Activated naive CD4-positive, alpha-beta T cell treated with Interleukin-2 at 50 U/mL for 16 hours (primary cell): ENCODE measurements around the gene PPP2R3A.

ENCODE experiments used
- DNase-seq: peaks from one replicate; pipeline ENCODE4 v3.0.0-alpha.2; 2020

The PPP2R3A gene

DNA sequence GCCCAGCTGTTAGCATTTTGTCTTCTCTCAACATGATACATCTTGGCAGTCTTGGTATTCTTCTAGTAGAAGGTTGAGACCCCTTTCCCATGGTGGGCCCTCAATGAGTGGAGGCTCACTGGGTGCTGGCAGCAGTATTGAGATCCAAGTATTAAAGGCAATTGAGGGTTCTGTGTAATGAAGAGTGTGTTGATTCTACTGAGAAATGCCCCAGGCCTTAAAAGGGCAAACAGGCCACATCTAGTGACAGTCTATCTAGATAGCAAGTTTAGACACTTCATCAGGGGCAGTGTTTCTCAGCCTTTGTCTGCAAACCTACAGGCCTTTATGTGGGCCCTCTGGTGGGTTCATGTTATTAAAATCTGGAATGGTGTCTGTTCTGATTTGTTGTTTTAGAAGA, 9.5 kb downstream of the PPP2R3A start:
- DNase-seq = no peak

DNA sequence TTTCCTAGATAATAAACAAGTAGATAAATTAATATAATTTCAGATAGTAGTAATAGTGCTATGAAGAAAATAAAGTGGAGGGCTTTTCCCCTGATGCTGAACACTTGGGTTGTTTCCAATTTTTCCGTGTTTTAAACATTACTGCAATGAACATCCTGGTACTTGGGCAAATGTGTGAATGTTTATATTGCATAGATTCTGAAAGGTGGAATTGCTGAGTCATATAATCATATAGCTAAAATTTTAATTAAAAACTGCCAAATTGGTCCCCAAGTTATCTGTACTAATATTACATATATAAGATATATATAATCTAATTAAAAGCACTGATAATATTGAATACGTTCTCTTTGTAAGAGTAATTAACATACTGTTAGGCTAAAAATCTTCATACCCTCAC, 10.0 kb downstream of the PPP2R3A start:
- DNase-seq = no peak

DNA sequence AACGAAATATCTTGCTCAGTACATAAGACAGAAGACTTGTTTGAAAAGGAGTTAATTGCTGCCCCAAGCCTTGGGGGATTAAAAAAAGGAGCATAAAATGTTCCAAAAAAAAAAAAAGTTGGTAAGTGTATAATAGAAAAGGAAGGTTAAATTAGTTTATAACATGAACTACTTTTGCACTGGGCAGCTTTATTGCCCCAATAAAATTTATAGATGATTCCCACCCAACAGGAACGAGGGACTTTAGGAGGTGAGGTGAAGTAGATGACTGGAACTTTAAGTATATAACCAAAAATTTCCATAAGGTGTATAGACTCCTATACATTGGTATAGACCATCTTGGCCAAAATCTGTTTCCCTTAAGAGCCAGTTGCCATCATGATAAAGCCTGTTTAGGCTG, 14.8 kb downstream of the PPP2R3A start:
- no peak for DNase-seq

GRCh38 chr3:135981701-135982403, 16.3 kb downstream of the PPP2R3A start:
- no peak for DNase-seq

DNA sequence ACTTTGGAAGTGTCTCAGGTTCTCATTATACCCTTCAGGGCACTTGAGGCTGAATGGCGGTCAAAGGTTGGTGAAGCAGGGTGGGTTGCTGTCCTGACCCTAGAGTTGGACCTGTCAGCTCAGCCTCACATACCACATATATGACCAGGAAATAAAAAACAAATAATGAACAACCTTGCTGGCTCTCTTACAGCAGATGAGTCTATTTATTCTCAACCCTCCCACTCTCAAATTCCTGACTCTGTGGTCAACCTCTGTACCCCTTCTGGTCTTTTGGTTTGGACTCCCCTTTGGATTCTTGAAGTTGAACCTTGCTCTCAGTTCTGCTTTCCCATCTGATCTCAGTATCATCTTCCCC, 16.9 kb downstream of the PPP2R3A start:
- DNase-seq = no peak

DNA sequence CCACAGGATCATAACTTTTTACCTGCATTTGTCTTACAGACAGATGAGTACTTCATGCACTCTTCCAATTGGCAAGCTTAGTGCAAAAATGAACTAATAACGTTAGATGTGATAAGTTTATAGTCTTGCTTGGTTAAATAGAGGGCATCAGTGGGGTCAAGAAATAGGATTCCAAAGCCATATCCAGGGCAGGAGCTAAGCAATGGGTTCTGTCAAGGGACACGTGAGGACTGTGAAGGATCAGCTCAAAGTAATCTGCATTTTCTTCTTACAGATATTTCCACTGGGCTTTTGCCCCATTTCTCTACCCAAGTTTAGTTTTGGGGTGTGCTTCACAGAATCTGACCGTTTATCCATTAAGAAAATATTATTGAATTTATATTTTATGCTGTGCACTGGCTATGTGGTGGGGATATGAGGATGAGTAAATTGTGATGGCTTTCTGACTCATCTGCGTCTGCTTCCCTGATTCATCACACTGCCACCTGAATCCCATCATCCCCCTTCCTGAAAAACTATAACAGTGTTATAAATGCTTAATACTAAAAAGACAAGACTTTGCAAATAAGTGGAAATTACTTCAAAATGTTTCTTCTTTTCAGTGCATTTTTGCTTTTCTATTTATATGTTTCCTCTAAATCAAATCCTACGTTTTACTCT, 17.5 kb downstream of the PPP2R3A start:
- DNase-seq = no peak

DNA sequence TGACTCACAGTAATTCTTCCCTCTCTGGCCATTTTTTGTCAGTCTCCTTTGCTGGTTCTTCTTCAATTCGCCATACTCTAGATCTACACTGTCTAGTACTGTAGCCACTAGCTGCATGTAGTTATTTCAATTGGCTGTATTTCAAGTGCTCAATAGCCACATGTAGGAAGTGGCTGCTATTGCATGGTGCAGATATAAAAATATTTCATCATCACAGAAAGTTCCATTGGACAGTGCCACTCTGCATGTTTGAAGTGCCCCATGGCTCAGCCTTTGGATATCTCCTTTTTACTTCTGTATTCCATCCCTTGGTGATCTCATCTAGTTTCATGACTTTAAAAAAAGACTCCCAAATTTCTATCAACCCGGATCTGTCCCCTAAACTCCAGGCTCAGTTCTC, 22.1 kb downstream of the PPP2R3A start:
- no peak for DNase-seq

DNA sequence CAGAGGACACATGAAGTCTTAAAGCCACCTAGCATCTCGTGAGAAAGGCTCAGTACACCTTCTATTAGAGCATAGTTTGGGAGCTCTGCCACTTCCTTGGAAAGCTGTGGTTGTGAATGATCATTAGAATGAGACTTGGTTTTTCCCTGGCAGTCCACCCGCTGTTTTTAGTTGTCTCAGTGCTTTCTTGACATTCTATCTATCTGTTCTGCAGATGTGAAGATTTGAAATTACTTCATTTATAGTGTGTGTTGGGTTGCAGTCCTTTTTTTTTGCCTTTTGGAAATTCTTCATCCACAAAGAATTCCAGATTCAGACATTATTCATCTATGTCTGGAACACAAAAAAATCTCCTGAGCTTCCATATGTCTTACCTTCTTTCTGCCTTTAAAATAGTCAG, 23.7 kb downstream of the PPP2R3A start:
- no peak for DNase-seq

DNA sequence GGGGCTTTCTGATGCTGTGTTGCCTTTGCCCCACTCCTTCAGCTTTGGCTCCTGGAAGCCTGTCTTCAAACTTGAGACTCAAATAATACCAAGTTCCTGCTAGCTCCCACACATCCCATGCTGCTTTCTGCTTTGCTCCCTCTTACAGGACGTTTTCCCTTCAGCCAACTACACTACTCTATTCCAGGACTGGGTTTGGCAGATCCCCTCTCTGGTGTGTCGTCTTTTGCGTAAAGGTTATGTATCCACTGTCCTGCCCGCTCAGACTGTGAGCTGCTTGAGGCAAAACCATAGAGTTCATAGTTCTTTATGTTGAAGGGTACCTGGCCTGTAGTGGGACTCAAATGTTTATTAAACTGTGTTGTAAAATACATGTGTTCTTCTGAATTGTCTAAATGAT, 25.4 kb downstream of the PPP2R3A start:
- DNase-seq = no peak

DNA sequence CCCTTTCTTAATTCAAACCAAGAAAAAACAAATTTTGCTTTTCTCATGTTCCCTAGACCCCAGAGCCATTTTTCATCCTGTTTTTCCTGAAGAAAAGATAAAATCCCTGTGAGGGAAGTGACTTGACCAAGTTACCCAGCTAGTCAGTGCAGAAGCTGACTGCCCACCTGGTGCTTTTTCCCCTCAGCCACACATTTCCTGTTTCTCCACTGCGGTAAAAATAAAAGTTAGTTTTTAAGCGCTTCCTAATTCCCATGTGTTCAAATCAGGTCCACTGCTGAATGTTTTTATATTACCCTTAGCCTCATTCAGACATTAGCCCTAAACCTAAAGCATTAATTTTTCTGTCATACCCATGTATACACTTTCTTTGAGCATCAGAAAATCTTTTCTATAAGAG, 26.1 kb downstream of the PPP2R3A start:
- DNase-seq = no peak

- no peak for DNase-seq
Observed at GRCh38 chr3:135992072-135992471, 26.5 kb downstream of the PPP2R3A start.

DNA sequence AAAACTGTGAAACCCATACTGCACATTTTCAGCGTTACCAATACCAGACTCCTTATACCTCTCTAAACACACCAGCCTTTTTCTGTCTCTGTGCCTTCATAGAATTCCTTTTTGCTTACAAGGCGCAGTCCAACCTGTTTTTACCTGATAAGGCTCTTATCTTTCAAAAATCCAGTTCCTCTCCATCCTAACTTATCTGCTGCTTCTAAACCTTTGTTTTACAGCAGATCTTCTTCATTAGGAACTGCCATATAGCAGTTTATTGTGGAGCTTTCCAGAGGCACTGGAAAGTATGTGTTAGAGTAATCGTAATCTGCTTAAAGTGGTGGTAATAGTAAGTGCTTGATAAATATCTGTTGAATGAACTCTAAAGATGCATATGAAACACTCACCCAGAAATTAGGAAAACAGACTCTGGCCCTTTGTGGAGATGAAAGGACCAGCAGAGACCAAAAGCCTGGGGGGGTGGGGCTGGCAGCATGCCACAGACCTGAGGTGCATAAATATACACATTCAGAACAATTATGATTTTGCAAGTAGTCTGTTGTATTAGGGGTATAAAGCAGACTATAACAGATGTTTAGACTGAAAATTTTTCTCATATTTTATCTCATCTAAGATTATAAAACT, 29.3 kb downstream of the PPP2R3A start:
- no peak for DNase-seq

GRCh38 chr3:135995766-135996165, 30.2 kb downstream of the PPP2R3A start:
- DNase-seq = no peak

DNA sequence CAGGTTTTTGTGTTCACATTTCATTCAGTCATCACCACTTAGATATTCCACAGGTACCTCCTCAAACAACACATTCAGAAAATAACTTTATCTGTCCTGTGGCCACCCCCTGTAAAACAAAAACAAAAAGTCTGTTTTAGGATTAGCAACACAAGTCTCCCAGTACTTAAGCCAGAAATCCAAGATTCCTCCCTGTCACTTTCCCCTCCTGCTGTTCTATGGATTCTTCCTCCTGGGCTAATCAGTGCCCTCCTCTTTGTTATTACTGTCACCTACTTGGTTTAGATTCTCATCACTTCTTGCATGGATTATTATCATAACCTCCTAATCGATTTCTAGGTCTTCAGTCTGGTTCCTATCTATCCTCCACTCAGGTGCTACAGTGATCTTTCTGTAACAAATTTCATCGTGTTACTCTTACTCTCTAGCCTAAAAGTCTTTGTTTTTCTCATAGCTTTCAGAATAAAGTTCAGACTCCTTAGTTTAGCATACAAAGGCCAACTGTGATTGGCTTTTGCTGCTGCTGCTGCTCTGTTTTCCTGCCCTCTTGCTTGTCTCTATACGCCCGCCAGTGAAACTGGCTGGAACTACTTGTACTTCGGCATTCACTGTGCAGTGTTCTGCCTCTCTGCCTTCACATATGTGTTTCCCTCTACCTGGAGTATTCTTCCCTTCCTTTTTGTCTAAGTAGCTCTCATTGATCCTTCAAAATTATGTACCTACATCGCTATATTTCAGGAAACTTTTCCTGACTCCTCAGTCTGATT, 32.2 kb downstream of the PPP2R3A start:
- DNase-seq = no peak

GRCh38 chr3:136008221-136008620, 42.7 kb downstream of the PPP2R3A start:
- DNase-seq = no peak

- DNase-seq = no peak
Observed at GRCh38 chr3:136008732-136009470, 43.4 kb downstream of the PPP2R3A start.

GRCh38 chr3:136018876-136019275, 53.3 kb downstream of the PPP2R3A start:
- no peak for DNase-seq

- DNase-seq = no peak
Observed at GRCh38 chr3:136021803-136022202, 56.3 kb downstream of the PPP2R3A start.

- DNase-seq = no peak
Observed at GRCh38 chr3:136022529-136023263, 57.2 kb downstream of the PPP2R3A start.

GRCh38 chr3:136023264-136023978, 57.9 kb downstream of the PPP2R3A start:
- no peak for DNase-seq

DNA sequence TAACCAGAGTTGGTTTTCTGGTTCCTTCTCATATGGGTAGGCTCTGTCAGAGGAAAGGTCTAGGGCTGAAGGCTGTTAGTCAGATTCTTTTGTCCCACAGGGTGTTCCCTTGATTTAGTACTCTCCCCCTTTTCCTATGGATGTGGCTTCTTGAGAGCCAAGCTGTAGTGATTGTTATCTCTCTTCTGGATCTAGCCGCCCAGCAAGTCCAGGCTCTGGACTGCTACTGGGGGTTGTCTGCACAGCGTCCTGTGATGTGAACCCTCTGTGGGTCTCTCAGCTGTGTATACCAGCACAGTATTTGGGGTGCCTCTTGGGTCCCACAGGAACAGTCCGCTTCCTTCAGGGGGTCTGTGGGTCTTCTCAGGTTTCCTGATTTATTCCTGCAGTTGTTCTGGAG, 70.8 kb downstream of the PPP2R3A start:
- no peak for DNase-seq

DNA sequence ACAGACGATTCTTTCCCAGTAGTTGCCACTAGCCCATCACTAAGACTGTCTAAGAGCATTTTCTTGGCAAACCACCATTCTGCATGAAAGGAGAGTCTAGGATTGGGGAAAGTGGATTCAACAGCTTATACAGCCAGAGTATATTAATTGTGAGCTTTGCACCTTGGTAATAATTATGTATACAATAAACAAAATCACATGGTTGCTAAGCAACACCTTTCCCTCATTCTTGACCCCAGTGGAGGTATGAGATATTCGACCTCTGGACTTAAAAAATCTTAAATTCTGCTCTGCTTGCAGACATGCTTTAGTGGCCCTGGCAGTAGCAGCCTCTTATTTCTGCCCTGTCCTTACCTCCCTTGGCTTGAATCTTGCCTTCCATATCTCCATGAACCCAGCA, 73.1 kb downstream of the PPP2R3A start:
- DNase-seq = no peak
